NCI-H2196 treated with DMSO at 0.1 percent for 48 hours (cell line): ENCODE measurements around the gene SRGAP3.
"Not testable (repeated sequence)": the region's sequence is repeated elsewhere in the genome, so short reads cannot be mapped to it uniquely, and the experiment has no call there.

Experiments
- DNase-seq: peaks from one replicate; lab custom pipeline; 2025; ENCODE audit not compliant: unreplicated experiment; lab: John Stamatoyannopoulos, UW

The SRGAP3 gene

GRCh38 chr3:9097495-9097894 is 152.0 kb downstream of the SRGAP3 start:
- DNase-seq, result no peak

- no peak for DNase-seq
These were observed 157.8 kb downstream of the SRGAP3 start for GRCh38 chr3:9091486-9092235.

- DNase-seq, result no peak
These were observed 160.7 kb downstream of the SRGAP3 start for GRCh38 chr3:9088441-9089353.

GRCh38 chr3:9087831-9088413 is 161.5 kb downstream of the SRGAP3 start:
- no peak for DNase-seq

- not testable (repeated sequence) for DNase-seq
These were observed 164.0 kb downstream of the SRGAP3 start for GRCh38 chr3:9085428-9085827.

- DNase-seq, result no peak
These were observed 168.1 kb downstream of the SRGAP3 start for GRCh38 chr3:9081184-9081818.

- no peak for DNase-seq
These were observed 169.3 kb downstream of the SRGAP3 start for GRCh38 chr3:9080163-9080562.

GRCh38 chr3:9079676-9080075 is 169.8 kb downstream of the SRGAP3 start:
- no peak for DNase-seq

- no peak for DNase-seq
These were observed 170.7 kb downstream of the SRGAP3 start for GRCh38 chr3:9078561-9079240.

GRCh38 chr3:9077029-9077428 is 172.4 kb downstream of the SRGAP3 start:
- DNase-seq, result no peak

GRCh38 chr3:9075762-9076161 is 173.7 kb downstream of the SRGAP3 start:
- DNase-seq, result no peak

- DNase-seq, result no peak
These were observed 175.4 kb downstream of the SRGAP3 start for GRCh38 chr3:9074079-9074478.

- no peak for DNase-seq
These were observed 176.8 kb downstream of the SRGAP3 start for GRCh38 chr3:9072667-9073009.

- DNase-seq, result no peak
These were observed 177.3 kb downstream of the SRGAP3 start for GRCh38 chr3:9071936-9072666.

GRCh38 chr3:9070961-9071360 is 178.5 kb downstream of the SRGAP3 start:
- no peak for DNase-seq

GRCh38 chr3:9069971-9070370 is 179.5 kb downstream of the SRGAP3 start:
- DNase-seq, result no peak

GRCh38 chr3:9068051-9068450 is 181.4 kb downstream of the SRGAP3 start:
- no peak for DNase-seq

GRCh38 chr3:9067352-9067975 is 182.0 kb downstream of the SRGAP3 start:
- no peak for DNase-seq

- DNase-seq, result no peak
These were observed 182.7 kb downstream of the SRGAP3 start for GRCh38 chr3:9066775-9067174.

- DNase-seq, result no peak
These were observed 183.3 kb downstream of the SRGAP3 start for GRCh38 chr3:9066141-9066540.
